ENCODE results near the gene TPT1.

- no peak for TF ChIP-seq CTCF (tag by site-specific recombination; IDR thresholded peaks at IDR 0.05)
- no peak for TF ChIP-seq ZFP37 (tag by site-specific recombination; IDR thresholded peaks at IDR 0.05)
- TF ChIP-seq ZNF76 (tag by site-specific recombination; IDR thresholded peaks at IDR 0.05; ENCODE audit: borderline replicate concordance, low read depth) = no peak
- no peak for TF ChIP-seq ZBTB21 (tag by site-specific recombination; IDR thresholded peaks at IDR 0.05)
Observed at GRCh38 chr13:45350152-45350551, 9.2 kb upstream of the TPT1 start.
